Epithelial cell of alveolus of lung (primary cell): Measurements from ENCODE around the gene SDR9C7. TPM values are rescaled to one million over a fixed set of nuclear protein-coding genes. Genes with fewer than 3 reads are reported as not detected.

Source experiments
- total RNA-seq: library from RNA; depleted of rRNA; stranded (reverse); fragments of >200 nt; gene quantifications from 2 replicates; pipeline ENCODE4 v1.2.1, GENCODE V29; 2015

SDR9C7 gene
- total RNA-seq: 0.08 TPM in 1 of 2 replicates, not detected in the other

GRCh38 chr12:56933826-56934625 lies at the start of gene SDR9C7:
TSS of gene SDR9C7 (minus strand) at chr12:56934408. CDS start at chr12:56934261, 147 bp downstream.

GRCh38 chr12:56957229-56958052 lies 23.2 kb upstream of the SDR9C7 start, which contains the start of gene RDH16:
TSS of gene RDH16 (minus strand) at chr12:56957608. CDS start at chr12:56957462, 146 bp downstream.

Other genes starting within 250 kb of the SDR9C7 start
- gene PTGES3, start 246.1 kb downstream of the SDR9C7 start, total RNA-seq: 97.6 and 113 TPM in 2 replicates
- 1,164 and 2,115 TPM in 2 replicates for gene NACA, start 209.1 kb downstream of the SDR9C7 start, total RNA-seq
- 8.8 and 13.6 TPM in 2 replicates for gene PRIM1, start 182.1 kb downstream of the SDR9C7 start, total RNA-seq
- gene HSD17B6, start 171.1 kb downstream of the SDR9C7 start, total RNA-seq: 0.65 and 2.4 TPM in 2 replicates
- under 0.01 and 0.56 TPM in 2 replicates for gene RDH16, start 23.2 kb upstream of the SDR9C7 start, total RNA-seq
- gene ZBTB39, start 72.1 kb upstream of the SDR9C7 start, total RNA-seq: 3.9 and 5.7 TPM in 2 replicates
- gene TAC3, start 82.1 kb upstream of the SDR9C7 start, total RNA-seq: not detected in 2 replicates
- gene MYO1A, start 115.7 kb upstream of the SDR9C7 start, total RNA-seq: under 0.01 TPM in 1 of 2 replicates, not detected in the other
- gene NEMP1, start 144.4 kb upstream of the SDR9C7 start, total RNA-seq: 10.9 and 12.9 TPM in 2 replicates
- 46.2 and 46.7 TPM in 2 replicates for gene NAB2, start 154.7 kb upstream of the SDR9C7 start, total RNA-seq
- gene STAT6, start 177.0 kb upstream of the SDR9C7 start, total RNA-seq: 57.8 and 98.8 TPM in 2 replicates
- gene LRP1, start 194.1 kb upstream of the SDR9C7 start, total RNA-seq: 129 and 234 TPM in 2 replicates
- gene LRP1-AS, start 213.2 kb upstream of the SDR9C7 start, total RNA-seq: not detected in 2 replicates